ENCODE results near the gene AKAP5. TPM values are rescaled to one million over a fixed set of nuclear protein-coding genes. Genes with fewer than 3 reads are reported as not detected.
A peak's percentile ranks its signal among the peaks of the same experiment; 100 is the strongest.

The AKAP5 gene
- total RNA-seq, 1 experiment from 2014 or later = 1.9 TPM

DNA sequence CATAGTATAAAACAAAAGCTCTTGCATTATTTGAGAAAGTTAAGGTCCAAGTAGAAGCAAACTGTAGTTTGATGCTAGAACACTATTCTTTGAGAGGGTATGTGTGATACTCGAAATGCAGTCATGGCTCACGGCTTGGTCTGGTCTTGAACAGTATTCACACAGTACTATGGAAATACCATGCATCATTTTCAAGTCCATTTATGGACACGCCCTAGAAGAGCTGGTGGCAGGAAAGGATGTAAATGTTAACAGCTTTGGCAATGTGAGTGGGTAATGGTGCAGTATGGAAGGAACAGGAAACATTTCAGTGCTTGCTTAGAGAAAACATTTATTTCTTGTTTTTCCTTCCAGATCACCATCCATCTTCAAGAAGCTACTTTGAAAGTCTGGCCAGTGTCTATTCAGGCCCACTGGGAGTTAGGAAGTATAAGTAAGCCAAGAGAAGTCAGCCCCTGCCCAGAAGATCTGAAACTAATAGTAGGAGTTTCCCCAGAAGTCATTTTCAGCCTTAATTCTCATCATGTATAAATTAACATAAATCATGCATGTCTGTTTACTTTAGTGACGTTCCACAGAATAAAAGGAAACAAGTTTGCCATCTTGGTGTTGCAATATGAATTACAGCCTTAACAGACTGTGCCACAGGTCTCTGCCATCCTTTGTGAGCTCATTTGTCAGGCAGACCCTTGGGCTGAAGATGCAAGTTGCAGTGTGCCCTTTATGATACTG, 5.7 kb upstream of the AKAP5 start:
- DNase-seq (ENCODE audit: low spot score) = no peak

DNA sequence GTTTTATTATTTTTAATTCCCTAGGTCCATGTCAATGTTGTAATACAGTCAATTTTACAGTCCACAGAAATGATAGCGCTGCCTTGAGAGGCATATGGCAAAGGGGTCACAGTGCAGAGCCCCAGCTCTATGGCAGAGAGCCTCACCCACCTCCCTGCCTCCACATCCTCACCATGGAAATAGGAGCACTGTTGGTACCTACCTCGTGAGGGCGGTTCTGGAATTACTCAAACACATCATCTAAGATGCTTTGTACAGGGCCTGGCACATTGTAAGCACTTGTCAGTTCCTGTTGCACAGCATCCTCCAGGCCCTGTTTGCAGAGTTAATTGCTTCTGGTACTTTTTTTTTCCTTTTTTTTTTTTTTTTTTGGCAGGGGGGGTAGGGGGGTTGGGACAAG, 4.1 kb upstream of the AKAP5 start:
- no peak for DNase-seq (ENCODE audit: low spot score)

DNA sequence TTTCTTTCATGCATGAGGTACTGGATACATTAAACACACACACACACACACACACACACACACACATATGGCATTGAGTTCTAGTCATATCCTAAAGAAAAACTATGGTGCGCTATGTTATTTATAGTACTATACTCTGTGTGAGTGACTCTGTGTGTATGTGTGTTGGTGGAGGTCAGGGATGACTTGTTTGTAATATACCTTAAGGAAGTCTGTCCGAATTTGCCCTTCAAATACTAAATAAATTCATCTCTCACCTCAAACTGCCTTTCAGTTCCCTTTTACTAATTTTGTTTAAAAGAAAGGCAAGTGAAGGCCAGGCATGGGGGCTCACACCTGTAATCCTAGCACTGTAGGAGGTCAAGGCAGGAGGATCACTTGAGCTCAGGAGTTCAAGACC, 2.1 kb upstream of the AKAP5 start:
- no peak for DNase-seq (ENCODE audit: low spot score)

DNA sequence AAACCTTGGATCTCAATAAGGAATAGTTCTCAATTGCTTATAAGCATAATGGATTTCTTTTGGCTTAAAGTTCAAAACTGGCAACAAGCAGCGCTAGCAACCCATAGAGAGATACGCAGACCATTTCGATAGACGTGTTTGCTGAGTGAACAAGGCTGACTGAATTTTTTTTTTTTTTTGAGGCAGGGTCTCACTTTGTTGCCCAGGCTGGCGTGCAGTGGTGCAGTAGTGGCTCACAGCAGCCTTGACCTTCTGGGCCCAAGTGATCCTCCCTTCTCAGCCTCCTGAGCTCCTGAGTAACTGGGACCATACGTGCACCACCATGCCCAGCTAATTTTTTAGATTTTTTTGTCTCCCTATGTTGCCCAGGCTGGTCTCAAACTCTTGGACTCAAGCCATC, 1.4 kb upstream of the AKAP5 start:
- no peak for DNase-seq (ENCODE audit: low spot score)

DNA sequence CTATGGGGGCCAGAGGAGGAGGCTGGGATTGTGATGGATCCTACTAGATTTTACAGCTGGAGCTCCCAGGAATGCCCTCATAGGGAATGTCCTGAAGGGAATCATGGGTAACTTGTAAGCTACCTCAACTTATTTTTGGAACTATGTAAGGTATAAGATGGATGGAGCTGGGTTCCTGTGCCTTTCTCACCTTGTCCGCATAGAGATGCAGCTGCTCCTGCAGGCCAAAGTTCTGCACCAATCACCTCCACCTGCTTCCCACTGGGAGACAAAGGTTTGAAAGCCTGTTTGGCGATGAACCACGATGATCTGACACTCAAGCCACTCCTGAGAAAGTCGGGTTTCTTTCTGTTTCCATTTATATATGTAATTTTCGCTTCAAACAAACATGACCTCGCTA, 648 bp upstream of the AKAP5 start:
- no peak for DNase-seq (ENCODE audit: low spot score)

DNA sequence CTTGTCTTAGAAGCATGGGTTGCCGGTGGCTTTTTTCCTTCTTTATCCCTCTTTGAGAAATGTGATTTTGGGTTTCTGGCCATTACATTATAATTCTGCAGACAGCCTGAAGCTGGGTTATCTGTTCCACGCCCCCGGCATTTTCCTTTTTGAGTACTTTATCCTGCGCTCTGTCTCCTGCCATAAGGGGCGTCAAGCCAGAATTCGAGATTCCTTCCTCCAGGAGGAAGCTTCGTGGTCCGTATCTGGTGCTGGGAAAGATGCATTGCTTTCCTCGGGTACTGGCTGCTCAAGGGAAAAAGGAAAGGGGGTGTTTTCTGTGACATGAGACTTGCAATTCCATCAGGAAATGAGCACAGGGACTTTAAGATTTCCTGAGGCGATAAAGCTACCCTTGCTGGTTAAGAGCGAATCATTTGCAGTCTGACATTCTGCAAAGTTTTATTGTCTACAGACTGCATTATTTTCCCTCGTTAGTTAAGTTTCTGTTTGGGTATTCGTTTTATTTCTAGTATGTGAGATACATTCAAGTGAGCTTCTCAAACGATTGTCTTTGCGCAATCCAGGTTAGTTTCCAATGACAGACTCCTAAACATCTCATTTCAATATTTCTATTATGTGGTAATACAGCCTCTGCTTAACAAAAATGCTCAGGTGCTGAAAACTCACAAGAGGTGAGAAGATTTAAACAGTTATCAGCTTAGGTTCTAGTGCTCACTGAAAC, 694 bp downstream of the AKAP5 start:
- DNase-seq (ENCODE audit: low spot score) = peak; percentile 20

DNA sequence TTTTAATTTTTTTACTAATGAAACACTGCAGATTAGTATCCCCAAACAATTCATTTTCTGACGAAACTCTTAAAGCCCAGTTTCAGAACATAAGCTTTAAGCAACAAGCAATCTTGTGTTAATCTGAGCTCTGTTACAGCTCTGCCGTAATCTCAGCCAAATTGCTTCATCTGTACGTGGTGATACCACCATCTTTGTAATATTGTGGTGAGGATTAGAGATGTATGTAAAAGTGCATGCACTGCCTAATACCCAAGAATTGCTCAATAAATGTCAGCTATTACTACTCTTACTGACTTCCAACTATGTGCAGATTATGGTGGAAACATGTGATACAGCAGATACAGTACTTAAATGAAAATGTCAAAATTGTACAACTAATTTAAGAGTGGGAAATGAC, 1.8 kb downstream of the AKAP5 start:
- DNase-seq (ENCODE audit: low spot score) = no peak

DNA sequence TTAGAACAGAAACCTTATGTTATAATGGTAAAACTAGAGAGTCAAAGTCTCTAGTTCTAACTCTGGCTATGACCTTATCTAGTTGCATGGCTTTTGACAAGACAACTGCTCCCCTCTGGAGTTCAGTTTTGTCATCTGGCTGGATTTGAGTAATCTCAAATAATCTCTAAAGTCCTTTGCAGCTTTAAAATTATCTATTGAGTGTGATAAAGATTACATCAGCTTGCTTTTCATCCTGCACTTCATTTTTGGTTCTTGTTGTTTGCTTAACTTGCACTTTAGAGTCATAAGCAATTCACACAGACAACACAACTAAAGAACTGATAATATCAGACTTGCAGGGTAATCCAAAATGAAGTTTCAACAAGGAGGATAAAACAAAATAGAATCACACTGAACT, 2.3 kb downstream of the AKAP5 start:
- no peak for DNase-seq (ENCODE audit: low spot score)

DNA sequence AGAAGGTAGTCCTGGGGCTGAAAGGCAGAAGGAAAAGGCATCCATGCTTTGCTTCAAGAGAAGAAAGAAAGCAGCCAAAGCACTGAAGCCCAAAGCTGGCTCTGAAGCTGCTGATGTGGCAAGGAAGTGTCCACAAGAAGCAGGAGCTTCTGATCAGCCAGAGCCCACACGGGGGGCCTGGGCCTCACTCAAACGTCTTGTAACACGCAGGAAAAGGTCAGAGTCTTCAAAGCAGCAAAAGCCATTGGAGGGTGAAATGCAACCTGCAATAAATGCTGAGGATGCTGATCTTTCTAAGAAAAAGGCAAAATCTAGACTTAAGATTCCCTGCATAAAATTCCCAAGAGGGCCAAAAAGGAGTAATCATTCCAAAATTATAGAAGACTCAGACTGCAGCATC, 3.2 kb downstream of the AKAP5 start:
- no peak for DNase-seq (ENCODE audit: low spot score)

DNA sequence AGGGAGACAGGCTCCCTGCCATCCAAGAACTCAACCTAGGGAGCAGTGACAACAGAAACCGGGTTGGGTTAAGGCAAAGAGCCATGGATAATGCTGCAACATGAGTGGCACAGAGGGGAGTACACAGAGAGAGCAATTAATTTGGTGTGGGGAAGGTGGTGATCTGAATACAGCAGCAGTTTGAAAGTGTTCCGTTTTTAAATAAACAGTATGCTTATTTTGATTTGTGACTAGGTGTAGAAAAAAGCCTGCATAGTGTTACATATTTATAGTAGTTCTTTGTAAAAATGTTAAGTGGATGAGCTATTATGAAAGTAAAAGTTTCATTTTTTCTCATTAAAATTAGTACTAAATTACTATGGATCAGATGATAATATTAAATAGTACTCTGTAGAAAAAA, 8.7 kb downstream of the AKAP5 start:
- no peak for DNase-seq (ENCODE audit: low spot score)

DNA sequence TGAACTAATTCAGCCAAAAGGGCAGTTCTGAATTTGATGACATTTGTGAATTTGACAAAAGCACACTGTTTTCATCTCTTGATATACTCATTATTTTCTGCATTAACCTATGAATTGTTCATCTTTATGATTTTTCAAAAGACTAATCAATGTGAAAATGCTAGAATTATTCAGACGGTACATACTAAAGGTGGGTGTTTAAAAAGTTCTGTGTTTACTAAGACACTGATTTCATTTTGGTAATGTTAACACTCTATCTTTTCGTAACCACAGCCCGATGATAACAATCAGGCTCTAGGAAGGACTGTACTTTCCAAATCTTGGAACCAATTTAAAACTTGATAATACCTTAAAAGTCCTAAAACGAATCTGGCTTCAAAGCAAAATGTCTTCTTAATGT, 9.4 kb downstream of the AKAP5 start:
- DNase-seq (ENCODE audit: low spot score) = no peak

DNA sequence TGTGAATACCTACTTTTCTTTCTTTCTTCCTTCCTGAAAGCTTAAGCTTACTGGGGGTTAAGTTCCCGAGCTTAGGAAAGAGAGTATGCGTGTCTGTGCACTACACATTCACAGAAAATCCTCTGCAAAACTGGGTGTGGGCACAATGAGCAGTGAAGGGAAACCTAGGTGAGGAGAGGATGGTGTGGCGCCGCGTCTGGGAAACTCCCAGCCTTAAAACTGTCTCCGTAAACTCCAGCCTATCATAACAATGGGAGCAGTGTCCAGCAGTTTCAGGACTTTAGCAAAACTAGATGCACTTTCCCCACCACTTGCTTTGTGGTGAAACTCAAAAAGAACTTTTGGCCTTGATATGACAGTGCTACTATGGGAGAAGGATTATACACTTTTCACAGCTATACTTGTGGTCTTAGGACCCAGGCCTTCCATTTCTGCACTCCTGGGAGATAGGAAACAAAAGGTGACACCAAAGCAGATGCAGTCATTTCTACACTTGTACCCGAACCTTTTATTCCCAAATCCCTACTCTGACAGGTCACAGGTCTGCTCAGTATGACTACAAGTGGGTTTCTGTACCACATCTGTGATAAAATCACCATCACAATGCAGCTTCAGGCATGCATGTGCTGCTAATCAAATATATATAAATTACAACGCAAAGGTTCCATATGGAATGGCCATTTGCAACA, 10.4 kb downstream of the AKAP5 start:
- no peak for DNase-seq (ENCODE audit: low spot score)

DNA sequence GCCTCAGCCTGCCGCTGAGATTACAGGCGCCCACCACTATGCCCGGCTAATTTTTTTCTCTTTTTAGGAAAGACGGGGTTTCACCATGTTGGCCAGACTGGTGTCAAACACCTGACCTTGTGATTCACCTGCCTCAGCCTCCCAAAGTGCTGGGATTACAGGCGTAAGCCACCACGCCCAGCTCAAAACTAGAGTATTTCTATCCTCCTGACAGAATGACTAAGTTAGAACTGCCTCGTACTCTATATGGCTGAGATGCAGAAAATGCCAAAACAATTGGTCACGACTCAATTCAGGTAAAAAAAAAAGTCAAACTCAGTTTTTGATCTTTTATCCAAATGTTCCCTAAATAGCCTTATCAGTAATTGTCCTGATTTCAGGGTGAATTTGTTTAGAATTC, 11.1 kb downstream of the AKAP5 start:
- DNase-seq (ENCODE audit: low spot score) = no peak

DNA sequence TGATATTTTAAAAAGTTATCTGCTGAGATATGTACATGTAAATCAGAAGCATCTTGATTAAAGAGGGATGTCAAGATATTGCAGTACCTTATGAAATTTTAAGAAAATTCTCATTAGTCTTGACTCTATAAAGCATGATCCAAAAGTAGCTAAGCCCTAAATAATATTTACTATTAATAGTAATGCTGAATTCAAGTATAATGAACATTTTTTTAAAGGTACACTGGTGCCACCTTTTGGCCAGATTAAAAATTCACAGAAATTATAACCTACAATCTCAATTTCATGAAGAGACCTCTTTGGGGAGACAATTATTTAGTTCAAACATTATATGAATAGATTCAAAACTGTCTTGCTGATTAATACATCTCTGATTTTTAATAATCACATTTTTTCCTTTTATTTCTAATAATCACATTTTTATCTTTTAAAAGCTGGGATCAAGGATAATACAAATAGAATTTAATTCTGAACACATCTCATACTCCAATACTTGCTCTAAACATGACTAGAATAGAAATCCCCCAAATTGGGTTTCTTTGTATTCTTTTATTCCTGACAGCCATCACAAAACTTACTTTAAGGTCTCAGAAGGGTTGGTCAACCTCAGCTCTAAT, 13.4 kb downstream of the AKAP5 start:
- peak; percentile 12 for DNase-seq (ENCODE audit: low spot score)

DNA sequence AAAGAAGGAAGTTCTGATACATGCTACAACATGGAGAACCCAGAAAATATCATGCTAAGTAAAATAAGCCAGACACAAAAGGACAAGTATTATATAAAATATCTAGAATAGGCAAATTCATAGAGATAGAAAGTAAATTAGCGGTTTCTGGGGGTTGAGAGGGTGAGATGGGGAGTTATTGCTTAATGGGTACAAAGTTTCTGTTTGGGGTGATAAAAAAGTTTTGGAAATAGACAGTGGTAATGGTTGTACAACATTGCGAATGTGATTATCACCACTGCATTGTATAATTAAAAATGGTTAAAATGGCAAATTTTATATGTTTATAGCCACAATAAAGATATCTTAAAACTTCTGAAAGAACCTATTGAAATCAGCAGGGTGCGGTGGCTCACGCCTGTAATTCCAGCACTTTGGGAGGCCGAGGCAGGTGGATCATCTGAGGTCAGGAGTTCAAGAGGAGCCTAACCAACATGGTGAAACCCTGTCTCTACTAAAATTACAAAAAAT, 23.3 kb downstream of the AKAP5 start:
- DNase-seq (ENCODE audit: low spot score) = no peak

DNA sequence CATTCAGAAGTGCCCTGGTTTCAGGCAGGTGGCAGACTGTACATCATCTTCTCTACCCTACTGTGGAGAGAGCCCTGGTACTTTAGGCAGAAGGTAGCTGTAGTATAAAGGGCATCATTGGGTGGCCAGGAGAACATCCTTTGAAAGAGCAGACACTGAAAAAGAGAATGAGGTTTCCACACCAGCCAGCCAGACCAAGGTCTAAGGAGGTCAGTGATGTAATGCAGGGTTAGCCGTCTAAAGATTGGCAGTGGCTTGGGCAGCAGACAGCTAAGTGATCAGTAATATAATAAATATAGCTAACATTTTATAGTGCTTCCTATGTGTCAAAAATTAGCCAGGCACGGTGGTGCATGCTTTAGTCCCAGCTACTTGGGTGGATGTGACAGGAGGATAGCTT, 26.3 kb downstream of the AKAP5 start:
- DNase-seq (ENCODE audit: low spot score) = no peak

DNA sequence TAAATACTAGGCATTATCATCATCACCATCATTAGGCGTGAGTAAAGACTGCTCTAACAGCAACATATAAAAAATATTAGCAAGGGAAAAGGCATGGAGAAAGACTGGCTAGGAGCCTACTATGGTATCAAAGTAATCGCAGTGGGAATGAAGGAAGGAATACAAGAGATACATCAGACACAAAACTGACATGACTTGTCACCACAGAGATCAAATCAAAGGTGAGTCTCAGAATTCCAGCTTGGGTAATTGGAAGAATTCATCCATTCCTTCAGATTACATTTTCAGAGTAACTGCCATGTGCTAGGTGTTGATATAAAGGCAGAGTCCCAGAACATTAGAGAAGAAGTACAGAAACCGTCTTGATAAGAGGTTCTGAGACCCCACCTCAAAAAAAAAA, 28.2 kb downstream of the AKAP5 start:
- no peak for DNase-seq (ENCODE audit: low spot score)

DNA sequence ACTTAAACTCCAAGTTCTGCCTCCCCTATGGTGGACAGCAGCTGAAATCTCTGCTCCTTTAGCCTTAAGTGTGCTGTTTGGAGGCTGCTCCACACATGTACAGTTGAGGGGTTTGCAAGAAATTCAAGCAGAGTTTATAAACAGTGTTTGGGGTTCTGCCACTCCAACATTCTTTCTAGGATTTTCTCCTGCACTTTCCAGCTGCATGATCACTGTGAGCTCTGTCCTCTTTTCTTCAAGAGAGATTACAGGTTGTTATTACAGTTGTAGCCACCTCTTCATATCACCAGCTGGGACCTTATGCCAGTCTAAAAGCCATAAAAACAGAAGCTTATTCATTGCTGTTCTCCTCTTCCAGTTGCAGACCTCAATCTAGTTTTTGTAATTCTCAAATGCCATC, 30.0 kb downstream of the AKAP5 start:
- DNase-seq (ENCODE audit: low spot score) = no peak

DNA sequence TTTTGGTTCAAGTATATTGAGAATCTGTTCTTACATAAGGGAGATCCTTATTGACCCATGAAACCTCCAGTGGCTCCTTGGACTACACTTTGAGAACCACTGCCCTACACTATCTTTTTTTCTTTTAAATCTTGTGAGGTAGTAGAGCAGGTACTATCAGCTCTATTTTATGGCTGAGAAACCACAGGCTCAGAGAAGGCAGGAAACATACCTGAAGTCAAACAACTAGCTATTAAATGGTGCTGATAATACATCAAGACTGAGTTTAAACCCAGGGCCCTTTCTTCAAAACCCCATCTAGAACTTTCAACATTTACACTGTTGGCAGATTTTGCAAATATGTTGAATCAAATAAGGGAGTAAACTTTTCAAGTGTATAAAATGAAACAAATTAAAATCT, 31.5 kb downstream of the AKAP5 start:
- no peak for DNase-seq (ENCODE audit: low spot score)

DNA sequence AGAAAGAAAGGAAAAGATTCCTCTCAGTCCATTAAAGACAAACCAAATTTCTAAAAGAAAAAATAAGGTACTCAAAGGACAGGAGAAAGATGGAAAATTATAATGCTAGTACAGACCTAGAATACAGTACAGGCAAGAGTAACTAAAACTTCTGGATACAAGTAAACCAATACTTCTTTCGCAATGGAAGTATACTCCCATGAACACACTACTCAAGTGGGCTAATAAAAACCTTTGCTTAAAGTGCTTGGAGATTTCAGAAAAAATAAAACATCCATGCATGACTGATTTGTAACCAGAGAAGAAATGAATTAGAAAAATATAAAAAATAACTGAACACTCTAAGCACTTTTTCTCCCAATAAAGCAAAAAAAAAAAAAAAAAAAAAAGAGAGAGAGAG, 34.8 kb downstream of the AKAP5 start:
- no peak for DNase-seq (ENCODE audit: low spot score)

DNA sequence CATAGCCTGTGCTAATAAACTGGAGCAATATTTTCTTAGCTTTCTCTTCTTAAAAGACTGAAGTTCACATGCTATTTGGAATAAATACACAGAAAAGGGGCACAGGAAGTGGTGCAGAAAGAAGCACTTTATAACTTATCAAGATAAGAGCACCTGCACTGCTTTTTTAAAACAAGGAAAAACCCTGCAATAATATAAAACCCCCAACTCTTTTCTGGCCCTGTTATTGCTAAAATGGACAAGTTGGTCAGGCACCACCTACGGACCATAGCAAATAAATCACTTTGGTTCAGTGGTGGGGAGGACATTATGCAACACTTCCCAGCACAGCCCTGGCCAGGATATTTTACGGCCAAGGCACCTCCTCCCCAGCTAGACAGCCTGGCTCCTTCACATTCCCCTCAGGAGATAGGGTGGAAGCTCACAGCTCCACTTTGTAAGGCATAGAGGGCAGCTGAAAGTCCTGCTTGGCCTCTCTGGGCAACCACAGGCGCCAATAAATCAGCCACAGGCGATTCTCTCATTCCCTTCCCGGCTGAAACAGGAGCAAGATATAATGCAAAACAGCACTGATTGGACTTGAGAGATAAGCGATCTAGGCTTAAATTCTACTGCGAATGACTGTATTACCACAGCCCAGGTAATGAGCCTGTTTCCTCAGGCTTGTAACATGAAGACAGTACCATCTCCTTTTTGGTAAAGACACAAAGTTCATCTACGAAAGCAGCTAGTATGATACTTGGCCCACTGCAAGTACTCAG, 36.3 kb downstream of the AKAP5 start:
- DNase-seq (ENCODE audit: low spot score) = peak; percentile 85

DNA sequence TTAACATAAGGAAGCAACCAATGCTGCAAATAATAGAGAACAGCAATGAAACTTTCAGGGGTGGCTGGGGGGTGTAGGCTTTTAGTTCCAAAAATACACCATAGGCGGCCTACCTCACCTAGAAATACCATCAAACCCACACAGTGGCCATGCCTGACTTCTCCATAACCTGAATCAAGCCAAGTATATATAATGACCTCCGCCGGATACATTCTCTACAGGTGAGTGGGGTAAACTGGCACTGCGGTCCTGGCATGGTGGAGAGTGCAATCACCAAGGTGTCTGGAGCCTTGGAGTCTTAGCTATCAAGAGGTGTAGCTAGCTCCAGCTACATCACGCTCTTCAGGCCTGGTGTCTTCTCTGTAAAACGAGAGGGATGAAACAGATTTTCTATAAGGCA, 37.2 kb downstream of the AKAP5 start:
- DNase-seq (ENCODE audit: low spot score) = no peak

All from A172 (cell line).